Activated T-cell treated with anti-CD3 and anti-CD28 coated beads for 48 hours (primary cell): ENCODE results near the gene EXO5.
A peak's percentile ranks its signal among the peaks of the same experiment; 100 is the strongest.
"Not testable (repeated sequence)": the region's sequence is repeated elsewhere in the genome, so short reads cannot be mapped to it uniquely, and the experiment has no call there.

Source experiments
- DNase-seq: peaks from one replicate; pipeline ENCODE4 v3.0.0-alpha.2; 2020; ENCODE audit warnings: low read depth

EXO5 gene, protein sequence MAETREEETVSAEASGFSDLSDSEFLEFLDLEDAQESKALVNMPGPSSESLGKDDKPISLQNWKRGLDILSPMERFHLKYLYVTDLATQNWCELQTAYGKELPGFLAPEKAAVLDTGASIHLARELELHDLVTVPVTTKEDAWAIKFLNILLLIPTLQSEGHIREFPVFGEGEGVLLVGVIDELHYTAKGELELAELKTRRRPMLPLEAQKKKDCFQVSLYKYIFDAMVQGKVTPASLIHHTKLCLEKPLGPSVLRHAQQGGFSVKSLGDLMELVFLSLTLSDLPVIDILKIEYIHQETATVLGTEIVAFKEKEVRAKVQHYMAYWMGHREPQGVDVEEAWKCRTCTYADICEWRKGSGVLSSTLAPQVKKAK

DNA sequence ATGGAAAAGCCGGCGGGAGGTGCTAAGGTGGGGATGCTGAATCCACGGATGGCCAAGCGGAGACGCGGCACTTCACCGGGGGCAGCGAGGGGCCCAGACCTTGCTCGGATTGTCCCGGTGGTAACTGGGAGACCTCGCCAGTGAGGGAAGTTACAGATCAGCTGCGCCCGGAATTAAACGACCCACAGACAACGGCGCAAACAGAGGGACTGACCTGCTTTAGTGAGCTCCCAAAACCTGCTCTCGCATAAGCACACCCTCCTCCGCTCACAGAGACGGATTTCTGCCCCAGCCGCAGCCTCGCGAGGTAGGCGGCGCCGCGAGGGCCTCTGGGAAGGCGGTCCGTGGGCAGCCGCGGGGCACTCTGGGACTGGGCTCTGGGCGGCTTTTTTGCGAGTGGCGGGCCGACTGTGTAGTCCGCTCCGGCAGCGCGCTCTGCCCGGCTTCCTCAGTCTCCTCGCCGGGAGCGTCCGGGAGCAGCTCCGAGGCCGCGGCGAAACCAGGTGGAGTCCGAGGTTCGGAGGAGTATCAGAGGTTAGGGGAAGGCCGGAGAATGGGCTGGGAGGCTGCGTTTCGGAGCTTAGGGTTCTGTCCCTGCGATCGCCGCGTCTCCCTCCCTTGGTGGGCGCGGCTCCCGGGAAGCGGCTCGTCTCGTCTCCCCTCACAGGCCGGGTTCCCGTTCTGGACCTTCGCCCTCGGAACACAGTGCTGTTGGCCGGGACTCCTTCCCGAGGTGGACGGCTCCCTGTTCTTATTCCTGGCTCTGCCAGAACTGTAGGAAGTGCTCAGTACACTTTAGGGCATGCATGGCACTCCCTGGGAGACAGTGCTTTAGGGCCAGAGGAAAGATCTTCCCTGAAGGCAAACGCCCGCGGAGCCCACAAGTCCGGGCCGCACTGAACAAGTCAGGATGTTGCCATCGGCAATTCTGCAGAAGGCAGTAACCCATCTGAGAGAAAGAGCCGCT is at the start of gene EXO5:
Gene EXO5 (plus strand): TSS at position 393 of the 967 bp plus-strand sequence. CDS start 5,778 bp downstream, outside the sequence.
- DNase-seq, result peak; percentile 86

DNA sequence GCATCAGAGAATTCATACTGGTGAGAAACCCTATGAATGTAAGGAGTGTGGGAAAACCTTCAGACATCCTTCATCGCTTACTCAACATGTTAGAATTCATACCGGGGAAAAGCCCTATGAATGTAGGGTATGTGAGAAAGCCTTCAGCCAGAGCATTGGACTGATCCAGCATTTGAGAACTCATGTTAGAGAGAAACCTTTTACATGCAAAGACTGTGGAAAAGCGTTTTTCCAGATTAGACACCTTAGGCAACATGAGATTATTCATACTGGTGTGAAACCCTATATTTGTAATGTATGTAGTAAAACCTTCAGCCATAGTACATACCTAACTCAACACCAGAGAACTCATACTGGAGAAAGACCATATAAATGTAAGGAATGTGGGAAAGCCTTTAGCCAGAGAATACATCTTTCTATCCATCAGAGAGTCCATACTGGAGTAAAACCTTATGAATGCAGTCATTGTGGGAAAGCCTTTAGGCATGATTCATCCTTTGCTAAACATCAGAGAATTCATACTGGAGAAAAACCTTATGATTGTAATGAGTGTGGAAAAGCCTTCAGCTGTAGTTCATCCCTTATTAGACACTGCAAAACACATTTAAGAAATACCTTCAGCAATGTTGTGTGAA is 45.5 kb upstream of the EXO5 start:
- DNase-seq, result no peak

DNA sequence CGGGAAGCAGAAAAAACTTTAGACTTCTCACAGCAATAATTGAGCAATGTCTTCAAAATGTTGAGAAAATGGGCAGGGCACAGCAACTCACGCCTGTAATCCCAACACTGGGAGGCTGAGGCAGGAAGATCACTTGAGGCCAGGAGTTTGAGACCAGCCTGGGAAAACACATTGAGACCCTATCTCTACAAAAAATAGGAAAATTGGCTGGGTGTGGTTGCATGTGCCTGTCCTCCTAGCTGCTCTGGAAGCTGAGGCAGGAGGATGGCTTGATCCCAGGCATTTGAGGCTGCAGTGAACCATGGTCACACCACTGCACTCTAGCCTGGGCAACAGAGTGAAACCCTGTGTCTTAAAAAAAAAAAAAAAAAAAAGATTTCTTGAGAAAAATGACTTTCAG is 39.2 kb upstream of the EXO5 start:
- DNase-seq, result no peak

DNA sequence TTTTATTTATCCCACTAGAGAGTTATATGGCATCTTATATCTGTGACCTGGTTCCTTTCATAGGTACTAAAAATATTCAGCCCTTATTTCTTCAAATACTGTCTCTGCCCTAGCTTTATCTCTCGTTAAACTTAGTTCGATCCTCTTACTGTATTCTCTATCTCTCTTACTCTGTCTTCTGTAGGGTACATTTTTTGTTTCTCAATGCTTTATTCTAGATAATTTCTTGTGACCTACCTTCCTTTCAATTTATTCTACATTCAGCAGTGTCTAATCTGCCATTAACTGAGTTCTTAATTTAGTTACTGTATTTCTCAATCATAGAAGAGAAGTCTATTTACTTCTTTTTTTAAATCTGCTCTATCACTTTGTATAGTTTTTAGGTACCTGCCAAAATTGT is 33.3 kb upstream of the EXO5 start:
- no peak for DNase-seq

DNA sequence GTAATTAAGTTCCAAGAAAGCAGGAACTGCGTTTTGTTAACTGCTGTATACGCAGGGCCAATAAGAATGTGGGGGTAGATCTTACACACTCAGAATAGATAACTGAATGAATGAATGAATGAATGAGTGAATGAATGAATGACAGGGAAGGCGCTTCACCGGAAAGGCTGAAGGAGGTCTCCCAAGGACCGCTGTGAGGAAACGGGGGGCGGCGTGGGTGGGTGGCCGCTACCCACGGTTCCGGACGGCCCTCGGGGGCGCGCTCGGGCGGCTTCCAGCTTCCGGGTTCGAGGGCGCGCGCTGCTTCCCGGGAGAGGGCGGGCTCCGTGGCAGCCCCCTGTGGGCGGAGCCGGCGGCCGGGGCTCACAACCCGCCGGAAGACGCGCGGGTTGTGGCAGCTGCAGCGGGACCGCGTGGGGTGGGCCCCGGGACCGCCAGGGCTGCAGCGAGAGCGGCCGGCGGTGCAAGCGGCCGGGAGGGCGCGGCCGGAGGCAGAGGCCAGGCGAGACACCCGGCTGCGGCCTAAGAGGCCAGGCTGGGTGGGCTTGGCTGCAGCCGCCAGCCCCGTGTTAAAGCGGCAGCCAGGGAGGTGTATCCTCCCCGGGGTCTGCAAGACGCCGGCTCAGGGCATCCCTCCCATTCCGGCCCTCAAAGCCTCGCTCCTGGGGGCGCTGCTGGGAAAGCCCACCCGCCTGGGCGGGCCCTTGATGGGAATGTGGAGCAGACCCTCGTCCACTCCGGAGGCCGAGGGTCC is 31.5 kb upstream of the EXO5 start, which contains the start of gene ZFP69:
Gene ZFP69 (plus strand): TSS at position 367 of the 754 bp plus-strand sequence. CDS start 2,072 bp downstream, outside the sequence.
- DNase-seq, result peak; percentile 68

DNA sequence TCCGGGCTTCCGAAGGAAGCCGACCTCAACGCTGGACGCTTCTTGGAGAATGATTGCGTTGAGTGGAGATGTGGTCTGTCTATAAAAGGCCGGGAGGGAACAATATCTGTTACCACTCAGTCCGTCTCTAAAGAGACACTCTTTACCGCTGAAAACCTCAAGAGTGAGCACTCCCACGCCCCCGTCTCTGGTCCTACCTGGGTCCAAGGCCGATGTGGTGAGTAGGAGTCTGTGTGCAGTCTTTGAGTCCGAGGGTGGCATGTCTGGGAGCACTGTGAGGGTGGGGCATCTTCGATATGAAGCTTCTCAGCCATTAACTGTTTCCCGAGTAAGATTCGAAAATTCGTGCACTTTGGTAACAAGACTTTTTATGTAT is 30.9 kb upstream of the EXO5 start:
- peak; percentile 5 for DNase-seq

DNA sequence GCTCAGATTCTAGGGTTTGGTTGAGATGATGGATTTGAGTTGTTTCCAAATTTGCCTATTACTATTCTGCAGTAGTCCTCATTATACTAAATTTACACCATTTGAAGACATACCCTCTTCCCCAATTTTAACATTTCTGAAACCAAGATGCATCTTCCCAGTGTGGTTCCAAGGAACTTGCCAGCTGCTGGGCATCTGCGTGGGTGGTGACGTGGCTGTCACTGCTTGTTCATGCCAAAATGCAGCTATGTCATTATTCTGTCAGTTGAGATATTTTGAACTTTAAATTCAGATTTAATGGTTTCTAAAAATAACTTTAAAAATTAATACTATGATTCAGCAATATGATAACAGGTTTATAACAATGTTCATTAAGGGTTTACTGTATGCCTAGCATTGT is 30.3 kb upstream of the EXO5 start:
- no peak for DNase-seq

DNA sequence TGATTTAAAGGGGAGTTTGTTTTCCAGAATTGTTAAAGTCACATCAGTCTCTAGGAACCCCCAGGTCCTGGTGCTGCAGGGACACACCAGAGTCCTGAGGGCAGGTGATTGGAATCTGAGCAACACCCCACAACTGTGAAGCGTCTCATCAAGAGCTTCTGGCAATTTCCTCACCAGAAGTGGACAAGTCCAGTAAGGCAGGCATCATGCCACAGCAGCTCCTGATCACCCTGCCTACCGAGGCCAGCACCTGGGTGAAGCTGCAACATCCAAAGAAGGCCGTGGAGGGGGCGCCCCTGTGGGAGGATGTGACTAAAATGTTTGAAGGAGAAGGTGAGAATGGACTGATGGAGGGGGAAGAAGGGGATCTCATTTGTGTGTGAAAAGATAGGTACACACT is 29.4 kb upstream of the EXO5 start:
- DNase-seq, result no peak

DNA sequence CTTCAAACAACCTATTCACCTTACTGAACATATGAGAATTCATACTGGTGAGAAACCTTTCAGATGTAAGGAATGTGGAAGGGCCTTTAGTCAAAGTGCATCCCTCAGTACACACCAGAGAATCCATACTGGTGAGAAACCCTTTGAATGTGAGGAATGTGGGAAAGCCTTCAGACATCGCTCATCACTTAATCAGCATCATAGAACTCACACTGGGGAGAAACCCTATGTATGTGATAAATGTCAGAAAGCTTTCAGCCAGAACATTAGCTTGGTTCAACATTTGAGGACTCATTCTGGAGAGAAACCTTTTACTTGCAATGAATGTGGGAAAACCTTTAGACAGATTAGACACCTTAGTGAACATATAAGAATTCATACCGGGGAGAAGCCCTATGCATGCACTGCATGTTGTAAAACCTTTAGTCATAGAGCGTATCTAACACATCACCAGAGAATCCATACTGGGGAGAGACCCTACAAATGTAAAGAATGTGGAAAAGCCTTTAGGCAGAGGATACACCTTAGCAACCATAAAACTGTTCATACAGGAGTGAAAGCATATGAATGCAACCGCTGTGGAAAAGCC is 13.2 kb upstream of the EXO5 start:
- no peak for DNase-seq

DNA sequence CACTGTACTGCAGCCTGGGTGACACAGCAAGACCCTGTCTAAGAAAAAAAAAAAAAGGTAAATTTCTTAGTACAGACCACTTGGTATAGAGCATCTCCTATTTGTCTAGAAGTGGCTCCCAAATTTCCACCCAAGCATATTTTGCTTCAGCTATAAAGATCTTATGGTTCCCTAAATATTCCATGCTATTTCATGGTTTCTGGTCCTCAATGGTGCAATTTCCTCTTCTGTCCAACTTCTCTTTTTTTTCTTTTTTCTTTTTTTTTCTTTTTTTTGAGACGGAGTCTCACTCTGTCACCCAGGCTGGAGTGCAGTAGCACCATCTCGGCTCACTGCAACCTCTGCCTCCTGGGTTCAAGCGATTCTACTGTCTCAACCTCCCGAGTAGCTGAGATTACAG is 5.9 kb upstream of the EXO5 start:
- not testable (repeated sequence) for DNase-seq

DNA sequence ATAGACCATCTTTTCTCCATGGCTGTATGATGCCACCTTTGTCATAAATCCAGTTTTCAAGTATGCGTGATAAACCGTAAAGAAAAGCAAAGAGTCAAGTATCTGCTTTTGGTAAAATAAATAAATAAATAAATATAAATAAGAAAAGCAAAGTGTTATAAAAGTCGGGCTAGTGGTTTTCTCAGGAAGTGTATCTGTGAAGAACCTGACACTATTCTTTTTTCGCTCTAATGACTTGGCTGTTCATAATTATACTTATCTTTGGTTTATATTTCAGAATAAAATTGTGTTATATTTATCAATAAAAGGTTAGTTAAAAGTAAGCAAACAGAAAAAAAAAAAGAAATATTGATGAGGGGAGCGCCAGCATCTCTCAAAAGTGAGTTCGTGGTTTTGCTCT is 594 bp upstream of the EXO5 start:
- DNase-seq, result no peak

DNA sequence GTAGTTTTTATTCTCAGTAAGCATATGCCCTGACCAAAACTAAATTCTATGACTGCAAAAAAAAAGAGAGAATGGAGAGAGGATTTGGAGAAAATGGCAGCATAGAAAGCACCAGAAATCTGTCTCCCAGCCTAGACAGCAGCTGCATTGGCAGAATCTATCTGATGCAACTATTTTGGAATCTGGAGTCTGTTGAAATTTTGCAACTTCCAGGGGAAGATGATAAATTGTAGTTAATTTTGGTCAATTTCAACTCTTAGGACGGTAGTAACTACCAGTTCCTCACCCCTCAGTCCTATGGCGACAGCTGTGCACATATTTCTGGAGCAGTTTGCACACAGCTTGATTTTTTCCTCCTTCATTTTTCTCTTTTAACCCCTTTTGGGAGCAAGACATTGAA is 10.9 kb downstream of the EXO5 start:
- no peak for DNase-seq

DNA sequence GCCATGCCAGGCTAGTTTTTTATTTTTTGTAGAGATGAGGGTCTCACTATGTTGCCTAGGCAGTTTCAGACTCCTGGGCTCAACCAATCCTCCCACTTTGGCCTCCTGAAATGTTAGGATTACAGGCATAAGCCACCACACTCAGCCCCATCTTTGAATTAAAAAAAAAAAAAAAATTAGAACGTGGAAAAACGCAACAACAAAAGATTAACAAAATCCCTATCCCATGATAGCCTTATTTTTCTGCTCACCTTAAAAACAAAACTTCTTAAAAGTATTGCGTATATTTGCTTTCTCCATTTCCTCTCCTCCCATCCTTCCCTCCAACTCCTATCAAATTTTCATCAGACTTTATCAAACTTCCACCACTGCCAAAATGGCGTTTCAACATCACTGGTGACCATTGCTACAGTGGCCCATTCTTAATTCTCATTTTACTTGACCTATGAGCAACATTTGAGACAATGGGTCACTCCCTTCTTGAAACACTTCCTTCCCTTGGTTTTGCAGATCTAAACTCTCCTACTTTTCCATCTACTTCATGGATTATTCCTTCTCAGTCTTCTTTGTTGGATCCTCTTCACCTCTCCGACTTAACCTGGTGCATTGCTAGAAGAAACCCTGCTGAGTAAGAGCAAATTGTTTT is 22.3 kb downstream of the EXO5 start:
- DNase-seq, result no peak

DNA sequence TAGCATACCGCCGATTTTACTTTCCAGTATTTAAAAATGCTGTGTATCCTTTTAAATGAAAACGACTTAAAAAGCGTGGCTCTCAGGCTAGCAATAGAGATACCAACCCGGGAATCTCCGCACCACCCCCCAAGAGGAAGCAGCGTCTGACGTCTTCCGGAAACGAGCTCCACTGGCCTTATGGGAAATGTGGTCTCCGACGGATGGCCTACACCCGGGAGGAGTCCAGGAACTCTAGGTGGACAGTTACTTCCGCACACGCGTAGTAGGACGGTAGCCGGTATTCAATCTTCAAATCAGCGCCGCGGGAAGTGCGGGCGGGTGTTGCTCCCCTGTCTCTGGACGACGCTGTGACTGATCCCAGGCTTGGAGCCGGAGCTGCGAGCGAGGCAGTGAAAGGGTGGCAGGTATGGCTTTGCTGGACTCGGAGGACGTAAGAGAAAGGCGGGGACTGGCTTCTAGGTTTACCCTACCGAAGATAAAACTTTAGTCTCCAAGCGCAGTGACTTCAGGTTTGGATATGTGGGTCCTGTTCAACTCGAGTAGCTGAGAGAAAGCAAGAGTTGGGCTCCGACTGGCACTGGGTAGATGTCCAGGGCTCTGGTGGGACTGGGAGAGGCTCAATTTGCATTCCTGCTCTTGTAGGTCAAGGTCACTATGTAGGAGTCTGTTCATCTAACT is 23.0 kb downstream of the EXO5 start, which contains the start of gene ZNF684:
Gene ZNF684 (plus strand): TSS at position 257 of the 681 bp plus-strand sequence. CDS start 1,530 bp downstream, outside the sequence.
- DNase-seq, result peak; percentile 73

DNA sequence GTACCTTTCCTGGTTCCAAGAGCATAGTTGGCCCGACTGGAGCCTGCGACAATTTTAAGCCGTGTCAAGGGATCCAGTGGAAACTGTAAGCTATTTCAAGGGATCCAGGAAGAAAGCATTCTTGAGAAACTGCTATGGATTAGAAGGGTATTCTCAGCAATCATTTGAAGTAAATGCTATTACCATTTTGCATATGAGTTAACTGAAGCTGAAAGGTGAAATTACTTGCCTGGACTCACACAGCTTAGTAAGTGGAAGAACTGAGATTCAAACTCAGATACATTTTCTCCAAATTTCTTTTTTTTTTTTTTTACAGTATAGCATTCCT is 23.5 kb downstream of the EXO5 start:
- DNase-seq, result no peak

DNA sequence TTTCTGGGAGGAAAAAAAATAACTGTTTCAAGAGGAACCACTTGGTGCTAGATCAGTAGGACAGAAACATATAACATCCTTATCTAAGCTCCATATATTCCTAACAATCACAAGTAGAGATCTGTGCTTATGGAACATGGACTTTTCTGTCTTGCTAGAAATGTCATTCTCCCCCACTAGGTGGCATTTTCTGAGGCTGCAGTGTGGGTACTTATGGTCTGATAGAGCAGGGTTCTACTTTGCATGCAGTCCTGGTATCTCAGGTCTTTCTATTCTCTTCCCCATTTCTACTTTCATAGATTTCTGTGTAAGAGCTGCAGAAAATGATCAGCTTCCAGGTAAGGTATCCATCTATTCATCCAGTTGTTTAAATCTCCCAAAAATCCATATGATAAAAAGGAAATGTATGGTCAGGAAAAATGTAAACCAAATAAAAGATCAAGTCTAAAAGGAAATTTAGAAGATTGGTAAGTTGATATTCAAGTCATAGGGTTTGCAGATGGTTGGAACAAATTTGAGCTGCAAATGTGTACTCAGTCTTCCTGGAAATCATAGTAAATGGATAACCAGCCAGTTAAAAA is 24.4 kb downstream of the EXO5 start:
- no peak for DNase-seq

DNA sequence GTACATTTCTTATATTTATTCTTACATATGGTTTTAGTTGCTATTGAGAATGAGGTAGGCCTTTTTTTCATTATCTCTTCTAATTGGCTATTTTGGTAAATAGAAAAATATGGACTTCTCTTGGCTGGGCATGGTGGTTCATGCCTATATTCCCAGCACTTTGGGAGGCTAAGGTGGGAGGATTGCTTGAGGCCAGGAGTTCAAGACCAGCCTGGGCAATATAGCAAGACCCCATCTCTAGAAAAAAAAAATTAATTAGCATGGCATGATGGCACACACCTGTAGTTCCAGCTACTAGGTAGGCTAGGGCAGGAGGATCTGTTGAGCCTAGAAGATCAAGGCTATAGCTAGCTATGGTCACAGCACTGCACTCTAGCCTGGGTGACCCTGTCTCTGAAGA is 26.0 kb downstream of the EXO5 start:
- no peak for DNase-seq

DNA sequence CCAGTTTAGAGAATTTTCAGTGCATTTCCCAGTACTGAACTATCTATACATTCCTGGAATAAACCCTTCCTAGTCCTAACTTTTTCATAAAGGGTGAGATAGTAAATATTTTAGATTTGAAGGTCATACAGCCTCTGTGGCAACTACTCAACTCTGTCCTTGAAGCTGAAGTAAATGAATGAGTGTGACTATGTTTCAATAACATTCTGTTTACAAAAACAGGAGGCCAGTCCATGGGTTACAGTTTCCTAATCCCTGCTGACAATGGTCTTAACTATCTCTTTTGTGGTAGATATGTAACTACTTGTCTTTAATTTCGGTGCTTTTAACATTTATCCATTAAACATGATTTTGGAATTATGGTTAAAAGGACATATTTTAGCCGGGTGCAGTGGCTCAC is 27.2 kb downstream of the EXO5 start:
- no peak for DNase-seq

DNA sequence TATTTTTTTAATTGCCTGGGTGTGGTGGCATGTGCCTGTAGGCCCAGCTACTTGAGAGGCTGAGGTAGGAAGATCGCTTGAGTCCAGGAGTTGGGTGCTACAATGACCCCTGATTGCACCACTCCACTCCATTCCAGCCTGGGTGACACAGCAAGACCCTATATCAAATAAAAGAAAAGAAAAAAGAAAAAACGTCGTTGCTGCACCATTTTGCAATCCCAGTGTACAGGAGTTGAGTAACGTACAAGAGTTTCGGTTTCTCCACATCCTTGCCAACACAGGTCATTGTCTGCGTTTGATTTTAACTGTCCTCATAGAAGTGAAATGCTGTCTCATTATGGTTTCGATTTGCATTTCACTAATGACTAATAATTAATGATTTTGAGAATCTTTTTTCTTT is 30.8 kb downstream of the EXO5 start:
- DNase-seq, result no peak

DNA sequence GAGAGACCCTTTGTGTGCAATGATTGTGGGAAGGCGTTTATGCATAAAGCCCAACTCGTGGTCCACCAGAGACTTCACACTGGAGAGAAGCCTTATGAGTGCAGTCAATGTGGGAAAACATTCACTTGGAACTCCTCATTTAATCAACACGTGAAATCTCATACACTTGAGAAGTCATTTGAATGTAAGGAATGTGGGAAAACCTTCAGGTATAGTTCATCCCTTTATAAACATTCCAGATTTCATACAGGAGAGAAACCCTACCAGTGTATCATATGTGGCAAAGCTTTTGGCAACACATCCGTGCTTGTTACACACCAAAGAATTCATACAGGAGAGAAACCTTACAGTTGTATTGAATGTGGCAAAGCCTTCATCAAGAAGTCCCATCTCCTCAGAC is 38.4 kb downstream of the EXO5 start:
- DNase-seq, result no peak
